Activated CD8-positive, alpha-beta T cell treated with anti-CD3 and anti-CD28 coated beads for 36 hours (primary cell): Measurements from ENCODE around the gene COL25A1. TPM values are rescaled to one million over a fixed set of nuclear protein-coding genes. Genes with fewer than 3 reads are reported as not detected.

Source experiments
- ATAC-seq: fragments of 200-7000 bp; cut with Tn5 transposase; one replicate; pipeline ENCODE4 v1.10.0; 2021; ENCODE audit warnings: mild to moderate bottlenecking, moderate library complexity
- CTCF ChIA-PET: fragments of 350-600 bp; sonication (Branson Sonifier 250); formaldehyde crosslinking; loops from one replicate; lab custom pipeline; 2021; ENCODE audit warnings: antibody characterized with exemption; lab: Charles Lee
- POLR2A ChIA-PET: fragments of 350-600 bp; sonication (Branson Sonifier 250); formaldehyde crosslinking; loops from one replicate; lab custom pipeline; 2021; ENCODE audit warnings: antibody characterized with exemption; lab: Charles Lee
- DNase-seq: peaks from one replicate; pipeline ENCODE4 v3.0.0-alpha.2; 2020
- H3K27ac Mint-ChIP-seq: one replicate; pipeline ENCODE4 v1.8.0; 2021; ENCODE audit warnings: mild to moderate bottlenecking, mixed read lengths
- H3K27me3 Mint-ChIP-seq: one replicate; pipeline ENCODE4 v1.8.0; 2021; ENCODE audit warnings: mixed read lengths
- H3K36me3 Mint-ChIP-seq: one replicate; pipeline ENCODE4 v1.8.0; 2021; ENCODE audit warnings: low read depth, mixed read lengths
- H3K4me1 Mint-ChIP-seq: one replicate; pipeline ENCODE4 v1.8.0; 2021; ENCODE audit warnings: low read depth, mixed read lengths
- H3K4me3 Mint-ChIP-seq: one replicate; pipeline ENCODE4 v1.8.0; 2021; ENCODE audit warnings: mild to moderate bottlenecking, moderate library complexity, mixed read lengths
- H3K9me3 Mint-ChIP-seq: one replicate; pipeline ENCODE4 v1.8.0; 2021; ENCODE audit warnings: mixed read lengths
- intact Hi-C: fragments of 100-400 bp; cut with micrococcal nuclease; formaldehyde crosslinking; loops from one replicate; pipeline ENCODE4 v1.10.0; 2022
- total RNA-seq, 2 experiments: library from RNA; stranded (reverse); gene quantifications; one replicate each; pipeline ENCODE4 v1.2.3, GENCODE V29; 2021
- TF ChIP-seq, protein P1 (sequence below): fragments of 200-600 bp; IDR thresholded peaks from one replicate; pipeline ENCODE4 v1.8.0; 2022; ENCODE audit warnings: antibody characterized with exemption, mild to moderate bottlenecking

Gene COL25A1
- total RNA-seq, 2 experiments from 2014 or later, result not detected

DNA sequence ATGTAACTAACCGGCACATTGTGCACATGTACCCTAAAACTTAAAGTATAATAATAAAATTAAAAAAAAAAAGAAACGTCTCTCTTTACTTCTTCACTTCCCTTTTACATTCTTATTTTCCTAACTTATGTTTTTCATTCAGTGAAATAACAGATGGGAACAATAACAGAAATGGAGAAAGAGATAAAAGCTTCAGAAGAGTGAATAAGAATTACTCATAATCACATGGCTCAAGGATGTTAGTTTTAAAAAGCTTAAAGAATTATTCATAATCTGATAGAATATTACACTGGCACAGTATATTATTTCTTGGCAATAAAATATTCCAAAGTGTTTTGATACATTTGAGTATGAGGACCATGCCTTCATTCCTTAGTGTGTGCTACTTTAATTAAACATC is 175.6 kb downstream of the COL25A1 start:
- ChIA-PET CTCF (interaction anchor here (0.9 kb wide), 1 partner anchor 11 kb away, joined by 3 read pairs; no protein-coding TSS in a partner anchor), POLR2A (no interaction called here)
- ATAC-seq (no peak), DNase-seq (no peak)
- TF ChIP-seq, protein P1, sequence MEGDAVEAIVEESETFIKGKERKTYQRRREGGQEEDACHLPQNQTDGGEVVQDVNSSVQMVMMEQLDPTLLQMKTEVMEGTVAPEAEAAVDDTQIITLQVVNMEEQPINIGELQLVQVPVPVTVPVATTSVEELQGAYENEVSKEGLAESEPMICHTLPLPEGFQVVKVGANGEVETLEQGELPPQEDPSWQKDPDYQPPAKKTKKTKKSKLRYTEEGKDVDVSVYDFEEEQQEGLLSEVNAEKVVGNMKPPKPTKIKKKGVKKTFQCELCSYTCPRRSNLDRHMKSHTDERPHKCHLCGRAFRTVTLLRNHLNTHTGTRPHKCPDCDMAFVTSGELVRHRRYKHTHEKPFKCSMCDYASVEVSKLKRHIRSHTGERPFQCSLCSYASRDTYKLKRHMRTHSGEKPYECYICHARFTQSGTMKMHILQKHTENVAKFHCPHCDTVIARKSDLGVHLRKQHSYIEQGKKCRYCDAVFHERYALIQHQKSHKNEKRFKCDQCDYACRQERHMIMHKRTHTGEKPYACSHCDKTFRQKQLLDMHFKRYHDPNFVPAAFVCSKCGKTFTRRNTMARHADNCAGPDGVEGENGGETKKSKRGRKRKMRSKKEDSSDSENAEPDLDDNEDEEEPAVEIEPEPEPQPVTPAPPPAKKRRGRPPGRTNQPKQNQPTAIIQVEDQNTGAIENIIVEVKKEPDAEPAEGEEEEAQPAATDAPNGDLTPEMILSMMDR, result no peak
- Mint-ChIP-seq H3K27me3 (peaks cover 7% of the 10 kb centered on the region), H3K9me3 (no peaks in the 10 kb centered on the region), H3K4me1 (no peaks in the 10 kb centered on the region), H3K4me3 (no peak overlapping the region), H3K36me3 (no peaks in the 10 kb centered on the region), H3K27ac (no peak overlapping the region)
- intact Hi-C loops, result no loop called here

DNA sequence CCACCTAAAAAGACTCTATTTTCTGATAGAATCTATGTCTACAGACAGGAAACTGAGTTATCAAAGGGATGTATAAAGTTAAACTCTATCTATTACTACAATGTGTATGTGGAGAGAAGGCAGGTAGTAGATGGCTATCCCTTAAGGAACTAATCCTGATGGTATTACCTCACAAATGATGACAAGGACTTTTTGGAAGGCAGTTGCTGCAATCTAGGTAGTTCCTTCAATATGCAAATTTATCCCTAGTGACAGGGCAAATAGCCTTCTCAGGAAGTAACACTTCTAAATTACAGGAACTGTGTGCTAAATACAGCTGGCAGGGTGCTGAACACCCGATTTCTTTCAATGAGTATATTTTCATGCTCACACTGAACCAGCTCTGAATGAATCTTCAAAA is 177.4 kb downstream of the COL25A1 start:
- Mint-ChIP-seq H3K27ac (no peak overlapping the region), H3K4me3 (no peak overlapping the region), H3K9me3 (no peaks in the 10 kb centered on the region), H3K27me3 (peaks cover 7% of the 10 kb centered on the region), H3K4me1 (no peaks in the 10 kb centered on the region), H3K36me3 (no peaks in the 10 kb centered on the region)
- TF ChIP-seq, protein P1, result no peak
- ATAC-seq (no peak), DNase-seq (no peak)
- CTCF ChIA-PET, result no interaction called here
- POLR2A ChIA-PET, result no interaction called here
- intact Hi-C loops, result no loop called here

- CTCF ChIA-PET, result no interaction called here
- no peak overlapping the region for H3K4me3 Mint-ChIP-seq
- TF ChIP-seq, protein P1, result no peak
- DNase-seq (no peak), ATAC-seq (no peak)
- no peak overlapping the region for H3K27ac Mint-ChIP-seq
- intact Hi-C loops, result no loop called here
- H3K27me3 Mint-ChIP-seq, result peaks cover 10% of the 10 kb centered on the region
- no peaks in the 10 kb centered on the region for H3K9me3 Mint-ChIP-seq
- H3K4me1 Mint-ChIP-seq, result no peaks in the 10 kb centered on the region
- POLR2A ChIA-PET, result no interaction called here
- no peaks in the 10 kb centered on the region for H3K36me3 Mint-ChIP-seq
Measured at GRCh38 chr4:109123951-109124350, 178.5 kb downstream of the COL25A1 start.

DNA sequence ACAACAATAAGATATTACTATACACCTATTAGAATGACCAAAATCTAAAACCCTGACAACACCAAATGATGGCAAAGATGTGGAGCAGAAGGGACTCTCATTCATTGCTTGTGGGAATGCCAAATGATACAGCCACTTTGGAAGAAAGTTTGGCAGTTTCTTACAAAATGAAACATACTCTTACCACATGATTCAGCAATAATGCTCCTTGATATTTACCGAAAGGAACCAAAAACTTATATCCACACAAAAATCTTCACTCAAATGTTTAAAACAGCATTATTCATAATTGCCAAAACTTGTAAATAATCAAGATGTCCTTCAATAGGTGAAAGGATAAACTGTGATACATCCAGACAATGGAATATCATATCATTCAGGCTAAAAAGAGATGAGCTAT is 180.9 kb downstream of the COL25A1 start:
- ATAC-seq (no peak), DNase-seq (no peak)
- Mint-ChIP-seq H3K27me3 (peaks cover 11% of the 10 kb centered on the region), H3K9me3 (no peaks in the 10 kb centered on the region), H3K4me1 (no peaks in the 10 kb centered on the region), H3K36me3 (no peaks in the 10 kb centered on the region), H3K27ac (no peak overlapping the region), H3K4me3 (no peak overlapping the region)
- TF ChIP-seq, protein P1, result no peak
- intact Hi-C loops, result no loop called here
- CTCF ChIA-PET, result no interaction called here
- POLR2A ChIA-PET, result no interaction called here

DNA sequence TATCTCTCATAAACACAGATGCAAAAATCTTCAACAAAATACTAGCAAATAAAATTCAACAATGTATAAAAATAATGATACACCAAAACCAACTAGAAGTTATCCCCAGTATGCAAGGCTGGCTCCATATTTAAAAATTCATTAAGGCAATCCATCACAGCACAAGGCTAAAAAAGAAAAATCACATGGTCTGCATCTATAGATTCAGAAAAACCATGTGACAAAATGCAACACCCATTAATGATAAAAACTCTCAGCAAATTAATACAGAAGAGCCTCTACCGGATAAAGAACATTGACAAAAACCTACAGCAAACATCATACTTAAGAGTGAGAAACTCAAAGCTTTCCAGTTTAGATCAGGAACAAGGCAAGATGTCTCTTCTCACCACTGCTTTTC is 182.6 kb downstream of the COL25A1 start:
- Mint-ChIP-seq H3K4me3 (no peak overlapping the region), H3K27ac (no peak overlapping the region), H3K27me3 (peaks cover 11% of the 10 kb centered on the region), H3K4me1 (no peaks in the 10 kb centered on the region), H3K9me3 (no peaks in the 10 kb centered on the region), H3K36me3 (no peaks in the 10 kb centered on the region)
- POLR2A ChIA-PET, result no interaction called here
- TF ChIP-seq, protein P1, result no peak
- intact Hi-C loops, result no loop called here
- CTCF ChIA-PET, result no interaction called here
- no peak for ATAC-seq
- no peak for DNase-seq
